GM23248 (cell line): ENCODE data around the gene NXT1.

Experiments
- EZH2 ChIP-seq: fragments of 200-600 bp; sonication (generic); IDR thresholded peaks from 2 replicates; pipeline ENCODE4 v1.6.1; 2018; ENCODE audit warnings: antibody characterized with exemption, mild to moderate bottlenecking; ENCODE audit not compliant: insufficient read depth, poor library complexity, severe bottlenecking
- EZH2phosphoT487 ChIP-seq: fragments of 200-600 bp; sonication (generic); IDR thresholded peaks from 2 replicates; pipeline ENCODE4 v1.6.1; 2018; ENCODE audit warnings: antibody characterized with exemption, moderate library complexity, mild to moderate bottlenecking, low read depth; ENCODE audit not compliant: insufficient read depth

- TF ChIP-seq EZH2, result no peak
- no peak for TF ChIP-seq EZH2phosphoT487
Measured at GRCh38 chr20:23356203-23356602, 5.6 kb downstream of the NXT1 start.
